ENCODE results near the gene C3.
A peak's percentile ranks its signal among the peaks of the same experiment; 100 is the strongest.
"Not testable (repeated sequence)": the region's sequence is repeated elsewhere in the genome, so short reads cannot be mapped to it uniquely, and the experiment has no call there.

The C3 gene

DNA sequence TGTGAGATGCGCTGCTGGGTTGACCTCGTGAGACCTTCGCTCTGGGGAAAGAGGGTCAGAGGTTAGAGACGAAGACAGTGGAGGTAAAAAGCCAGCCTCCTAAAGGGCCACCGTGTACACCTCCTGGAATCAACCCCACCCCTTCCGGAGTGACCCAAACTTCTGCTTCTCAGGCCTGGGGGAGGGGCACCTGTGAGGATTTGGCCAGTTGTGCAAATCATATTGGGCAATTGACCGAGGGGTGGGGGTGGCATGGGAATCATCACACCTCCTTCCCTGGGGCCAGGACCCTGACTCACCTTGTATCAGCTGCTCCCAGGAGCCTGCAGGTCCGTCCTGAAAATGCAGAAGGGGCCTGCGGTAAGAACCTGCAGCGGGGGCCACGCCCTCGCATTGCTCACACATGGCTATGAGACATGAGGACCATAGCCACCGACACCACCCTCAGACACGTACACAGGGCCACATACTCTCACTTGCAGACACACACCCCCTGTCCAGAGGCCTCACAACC, 53.3 kb downstream of the C3 start:
- no peak for DNase-seq (ENCODE audit: extremely low read depth in 1 of 2, low read depth in 1 of 2)

GRCh38 chr19:6664916-6665315, 55.5 kb downstream of the C3 start:
- DNase-seq (ENCODE audit: extremely low read depth in 1 of 2, low read depth in 1 of 2), result no peak

DNA sequence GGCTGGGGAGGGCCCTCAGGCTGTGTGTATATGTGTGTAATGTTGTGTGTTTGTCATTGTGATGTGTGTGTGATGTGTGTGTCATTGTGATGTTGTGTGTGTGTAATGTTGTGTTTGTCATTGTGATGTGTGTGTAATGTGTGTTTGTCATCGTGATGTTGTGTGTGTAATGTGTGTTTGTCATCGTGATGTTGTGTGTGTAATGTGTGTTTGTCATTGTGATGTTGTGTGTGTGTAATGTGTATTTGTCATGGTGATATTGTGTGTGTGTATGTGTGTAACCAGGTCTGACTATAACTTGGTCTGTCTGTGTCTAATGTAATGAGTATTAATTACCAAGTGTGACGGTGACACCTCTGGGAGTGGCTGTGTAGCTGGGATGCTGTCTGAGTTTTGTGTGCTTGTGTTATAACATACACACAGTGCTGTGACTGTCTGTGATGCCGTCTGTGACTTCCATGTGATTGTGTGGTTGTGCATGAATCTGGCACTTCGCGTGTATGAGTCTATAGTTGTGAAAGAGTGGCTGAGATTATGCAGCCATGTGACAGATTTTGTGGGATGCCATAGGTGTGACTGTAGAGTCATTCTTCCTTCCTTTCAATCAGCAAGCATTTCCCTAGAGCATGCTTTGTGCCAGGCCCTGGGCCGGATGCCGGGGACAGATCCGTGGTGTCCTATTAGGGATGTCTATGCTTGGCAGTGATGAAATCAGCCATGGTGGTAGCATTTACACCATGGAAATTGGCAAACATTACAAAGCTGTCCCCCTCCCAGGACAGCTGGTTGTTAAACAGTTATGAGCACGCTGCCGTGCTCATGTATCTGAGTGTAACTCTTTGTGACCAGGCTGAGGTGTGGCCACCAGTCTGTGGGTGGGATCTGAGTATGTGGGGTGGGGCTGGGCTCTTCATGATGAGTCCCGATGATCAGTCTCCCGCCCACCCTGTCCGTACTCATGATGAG, 56.9 kb downstream of the C3 start:
- DNase-seq (ENCODE audit: extremely low read depth in 1 of 2, low read depth in 1 of 2), result no peak

DNA sequence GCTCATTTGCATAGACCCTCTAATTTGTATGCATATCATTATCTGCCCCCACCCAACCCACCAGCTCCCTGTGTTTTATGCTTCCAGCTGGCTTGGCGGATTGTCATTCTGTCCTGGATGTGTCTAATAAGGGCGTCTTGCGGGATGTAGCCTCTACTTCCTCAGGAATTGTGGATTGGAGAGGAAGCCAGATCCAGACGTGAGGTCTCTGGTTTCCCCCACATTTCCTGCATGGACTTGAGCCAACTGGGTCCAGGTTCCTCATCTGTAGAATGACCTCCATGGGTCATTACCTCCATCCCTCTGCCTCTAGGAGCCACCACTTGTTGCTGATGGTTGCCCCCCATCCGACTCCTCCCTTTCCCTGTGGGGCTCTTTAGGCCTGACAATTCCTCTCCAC, 57.7 kb downstream of the C3 start:
- DNase-seq (ENCODE audit: extremely low read depth in 1 of 2, low read depth in 1 of 2), result no peak

GRCh38 chr19:6661509-6662244, 58.8 kb downstream of the C3 start:
- DNase-seq (ENCODE audit: extremely low read depth in 1 of 2, low read depth in 1 of 2), result not testable (repeated sequence)

- DNase-seq (ENCODE audit: extremely low read depth in 1 of 2, low read depth in 1 of 2), result no peak
Measured at GRCh38 chr19:6660930-6661329, 59.5 kb downstream of the C3 start.

DNA sequence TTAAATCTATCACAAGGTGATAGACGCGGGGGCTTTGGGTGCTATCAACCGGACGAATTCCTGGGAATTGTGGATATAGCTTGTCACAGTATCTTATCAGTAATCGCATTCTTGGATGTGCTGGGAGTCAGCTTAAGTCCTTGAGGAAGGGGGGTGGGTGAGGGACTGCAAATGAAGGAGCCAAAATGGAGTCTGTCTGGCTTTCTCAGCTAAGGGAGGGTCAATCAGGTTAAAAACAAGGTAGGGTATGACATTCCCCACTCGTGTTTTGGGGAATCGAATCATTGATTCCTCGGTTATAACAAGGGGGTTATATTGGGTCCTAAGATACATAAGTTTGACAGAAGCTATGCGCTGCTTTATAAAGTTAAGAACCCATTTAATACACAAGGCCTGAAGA, 64.1 kb downstream of the C3 start:
- DNase-seq (ENCODE audit: extremely low read depth in 1 of 2, low read depth in 1 of 2), result not testable (repeated sequence)

DNA sequence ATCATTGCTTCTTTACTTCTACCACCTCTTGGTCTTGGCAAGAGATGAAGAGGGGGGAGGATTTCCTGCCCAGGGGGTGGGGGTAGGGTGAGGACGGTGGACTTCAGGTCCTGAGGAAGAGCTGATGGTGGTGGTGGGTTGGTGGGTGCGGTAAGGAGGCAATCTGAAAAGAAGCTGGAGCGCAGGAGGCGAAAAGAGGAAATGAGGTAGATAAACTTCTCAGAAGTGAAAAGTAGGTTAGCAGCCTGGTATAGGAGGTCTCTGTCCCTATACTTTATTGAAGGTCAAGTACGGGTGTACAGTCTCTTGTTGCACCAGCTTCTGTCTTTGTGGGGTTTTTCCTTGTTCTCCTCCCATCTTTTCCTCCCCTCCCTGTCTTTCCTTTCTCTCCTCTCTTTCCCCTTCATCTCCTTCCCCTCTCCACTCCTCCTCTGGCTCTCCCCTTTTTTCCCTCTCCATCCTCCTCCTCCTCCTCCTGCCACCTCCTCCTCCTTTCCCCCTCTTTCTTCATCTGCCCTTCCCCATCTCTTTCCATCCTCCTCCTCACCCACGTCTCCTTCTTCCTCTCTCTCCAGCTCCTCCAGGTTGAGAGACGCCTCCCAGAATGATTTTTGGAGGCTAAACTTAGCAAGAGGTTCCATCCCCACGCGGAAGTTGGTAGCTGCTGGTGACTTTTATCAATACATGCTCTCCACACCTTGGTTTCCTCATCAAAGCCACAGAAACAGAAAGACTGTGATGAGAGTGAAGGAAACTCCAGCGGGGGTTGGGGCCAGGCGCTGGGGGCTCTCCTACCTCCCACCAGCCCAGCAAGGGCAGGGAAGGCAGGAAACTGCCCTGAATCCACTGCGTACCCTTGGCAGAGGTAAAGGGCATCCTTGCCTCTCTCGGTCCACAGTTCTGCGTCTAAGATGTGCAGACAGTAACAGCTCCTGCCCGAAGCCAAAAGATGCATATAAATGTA, 65.8 kb downstream of the C3 start:
- DNase-seq (ENCODE audit: extremely low read depth in 1 of 2, low read depth in 1 of 2), result no peak

- DNase-seq (ENCODE audit: extremely low read depth in 1 of 2, low read depth in 1 of 2), result no peak
Measured at GRCh38 chr19:6652805-6653094, 67.7 kb downstream of the C3 start.

- DNase-seq (ENCODE audit: extremely low read depth in 1 of 2, low read depth in 1 of 2), result no peak
Measured at GRCh38 chr19:6651965-6652804, 68.3 kb downstream of the C3 start.

- no peak for DNase-seq (ENCODE audit: extremely low read depth in 1 of 2, low read depth in 1 of 2)
Measured at GRCh38 chr19:6649185-6649584, 71.3 kb downstream of the C3 start.

GRCh38 chr19:6648141-6648715, 72.2 kb downstream of the C3 start:
- DNase-seq (ENCODE audit: extremely low read depth in 1 of 2, low read depth in 1 of 2), result no peak

GRCh38 chr19:6644796-6645195, 75.7 kb downstream of the C3 start:
- no peak for DNase-seq (ENCODE audit: extremely low read depth in 1 of 2, low read depth in 1 of 2)

- not testable (repeated sequence) for DNase-seq (ENCODE audit: extremely low read depth in 1 of 2, low read depth in 1 of 2)
Measured at GRCh38 chr19:6640333-6640732, 80.1 kb downstream of the C3 start.

GRCh38 chr19:6639439-6639838, 81.0 kb downstream of the C3 start:
- DNase-seq (ENCODE audit: extremely low read depth in 1 of 2, low read depth in 1 of 2), result no peak

DNA sequence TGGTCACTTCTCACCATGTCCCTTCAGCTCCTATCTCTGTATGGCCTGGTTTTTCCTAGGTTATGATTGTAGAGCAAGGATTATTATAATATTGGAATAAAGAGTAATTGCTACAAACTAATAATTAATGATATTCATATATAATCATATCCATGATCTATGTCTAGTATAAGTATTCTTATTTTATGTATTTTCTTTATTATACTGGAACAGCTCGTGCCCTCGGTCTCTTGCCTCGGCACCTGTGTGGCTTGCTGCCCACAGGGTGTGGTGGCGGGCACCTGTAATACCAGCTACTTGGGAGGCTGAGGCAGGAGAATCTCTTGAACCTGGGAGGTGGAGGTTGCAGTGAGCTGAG, 87.0 kb downstream of the C3 start:
- not testable (repeated sequence) for DNase-seq (ENCODE audit: extremely low read depth in 1 of 2, low read depth in 1 of 2)

DNA sequence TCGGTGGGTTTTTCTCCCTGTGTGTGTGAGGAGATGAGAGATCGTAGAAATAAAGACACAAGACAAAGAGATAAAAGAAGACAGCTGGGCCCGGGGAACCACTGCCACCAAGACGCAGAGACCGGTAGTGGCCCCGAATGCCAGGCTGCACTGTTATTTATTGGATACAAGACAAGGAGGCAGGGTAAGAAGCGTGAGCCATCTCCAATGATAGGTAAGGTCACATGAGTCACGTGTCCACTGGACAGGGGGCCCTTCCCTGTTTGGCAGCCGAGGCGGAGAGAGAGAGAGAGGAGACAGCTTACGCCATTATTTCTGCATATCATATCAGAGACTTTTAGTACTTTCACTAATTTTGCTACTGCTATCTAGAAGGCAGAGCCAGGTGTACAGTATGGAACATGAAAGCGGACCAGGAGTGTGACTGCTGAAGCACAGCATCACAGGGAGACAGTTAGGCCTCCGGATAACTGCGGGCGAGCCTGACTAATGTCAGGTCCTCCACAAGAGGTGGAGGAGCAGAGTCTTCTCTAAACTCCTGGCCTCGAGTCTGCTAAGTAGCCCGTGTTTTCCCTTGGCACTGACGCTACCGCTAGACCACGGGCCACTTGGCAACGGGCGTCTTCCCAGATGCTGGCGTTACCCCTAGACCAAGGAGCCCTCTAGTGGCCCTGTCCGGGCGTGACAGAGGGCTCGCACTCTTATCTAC, 87.5 kb downstream of the C3 start:
- DNase-seq (ENCODE audit: extremely low read depth in 1 of 2, low read depth in 1 of 2), result peak in 1 of 2 donors; percentile 17

- DNase-seq (ENCODE audit: extremely low read depth in 1 of 2, low read depth in 1 of 2), result peak; percentile 65
Measured at GRCh38 chr19:6632002-6632621, 88.3 kb downstream of the C3 start.
